ENCODE results near the gene LYRM1.

DNA sequence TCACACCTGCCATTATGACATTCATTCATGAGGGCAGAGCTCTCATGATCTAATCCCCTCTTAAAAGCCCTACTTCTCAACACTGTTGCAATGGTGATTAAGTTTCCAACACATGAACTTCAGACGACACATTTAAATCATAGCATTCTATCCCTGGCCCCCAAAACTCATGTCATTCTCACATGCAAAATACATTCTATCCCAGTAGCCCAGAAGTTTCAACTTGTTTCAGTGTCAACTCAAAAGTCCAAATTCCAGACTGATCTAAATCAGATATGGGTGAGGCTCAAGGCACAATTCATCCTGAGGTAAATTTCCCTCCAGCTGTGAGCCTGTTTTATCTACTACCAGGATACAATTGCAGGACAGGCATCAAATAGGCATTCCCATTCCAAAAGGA, 25.2 kb downstream of the LYRM1 start:
- TF ChIP-seq POLR2A (IDR thresholded peaks at IDR 0.05; ENCODE audit: low read length), result no peak
- TF ChIP-seq KDM1A (IDR thresholded peaks at IDR 0.05; ENCODE audit: low read depth), result no peak
- TF ChIP-seq CTCF (IDR thresholded peaks at IDR 0.05), result no peak
- TF ChIP-seq MAX (IDR thresholded peaks at IDR 0.05), result no peak
- no peak for TF ChIP-seq CEBPB (IDR thresholded peaks at IDR 0.05)
- TF ChIP-seq ZSCAN20 (CRISPR knock-in tag; IDR thresholded peaks at IDR 0.05), result no peak
- no peak for TF ChIP-seq MAFK (IDR thresholded peaks at IDR 0.05; ENCODE audit: partially characterized antibody)
- no peak for TF ChIP-seq MYC (IDR thresholded peaks at IDR 0.05; ENCODE audit: borderline replicate concordance, low read length)
- TF ChIP-seq RFX5 (IDR thresholded peaks at IDR 0.05), result no peak
- no peak for TF ChIP-seq CHD2 (IDR thresholded peaks at IDR 0.05; ENCODE audit: low read length, partially characterized antibody)
- no peak for TF ChIP-seq USF2 (IDR thresholded peaks at IDR 0.05)
- TF ChIP-seq RCOR1 (IDR thresholded peaks at IDR 0.05; ENCODE audit: low read depth, low read length), result no peak
- TF ChIP-seq NR3C1 (IDR thresholded peaks at IDR 0.05), result no peak
